K562 (cell line): Measurements from ENCODE around the gene MTA2. TPM values are rescaled to one million over a fixed set of nuclear protein-coding genes. Genes with fewer than 3 reads are reported as not detected.

Source experiments
- CBFA2T3 ChIP-seq: fragments of 450-650 bp; IDR thresholded peaks from 2 replicates; pipeline ENCODE4 v1.6.1; 2017
- EP400 ChIP-seq: fragments of 450-650 bp; IDR thresholded peaks from 2 replicates; pipeline ENCODE4 v1.6.1; 2017; ENCODE audit warnings: antibody characterized with exemption, mild to moderate bottlenecking, moderate library complexity
- FOXK2 ChIP-seq, 2 experiments: fragments of 450-650 bp; IDR thresholded peaks in 1 of 2; conservative IDR thresholded peaks in 1 of 2; 2 replicates each; pipeline ENCODE4 v1.6.1; 2016; ENCODE audit warnings: low read depth in 2 of 2, mild to moderate bottlenecking in 1 of 2
- FOXM1 ChIP-seq, 2 experiments: fragments of 450-650 bp in 1 of 2; sonication (generic) in 1 of 2; formaldehyde crosslinking in 1 of 2; IDR thresholded peaks; 2 replicates each; pipeline versions ENCODE4 v1.6.1 to v1.9.0; 2017 to 2022; ENCODE audit warnings: low read depth in 2 of 2, mild to moderate bottlenecking in 2 of 2, missing genetic modification reagents in 1 of 2, moderate library complexity in 1 of 2
- MLX ChIP-seq, 2 experiments: fragments of 450-650 bp in 1 of 2; sonication (generic) in 1 of 2; formaldehyde crosslinking; conservative IDR thresholded peaks; 2 replicates each; pipeline versions ENCODE4 v1.4.0 to v1.8.1; 2020 to 2022; ENCODE audit warnings: mild to moderate bottlenecking in 1 of 2, missing genetic modification reagents in 1 of 2
- NR2F6 ChIP-seq: fragments of 450-650 bp; formaldehyde crosslinking; IDR thresholded peaks from 2 replicates; pipeline ENCODE4 v1.4.0; 2020; ENCODE audit warnings: mild to moderate bottlenecking
- RBM14 ChIP-seq: fragments of 200-400 bp; formaldehyde crosslinking; IDR thresholded peaks from 2 replicates; pipeline ENCODE4 v1.6.1; 2018; ENCODE audit warnings: low read depth, mild to moderate bottlenecking, low read length, moderate library complexity, borderline replicate concordance; ENCODE audit not compliant: insufficient read depth
- SMARCB1 ChIP-seq: IDR thresholded peaks from 2 replicates; pipeline ENCODE4 v1.6.1; 2011; ENCODE audit warnings: improper control_type of control experiment, low read depth; ENCODE audit not compliant: insufficient read length
- THRA ChIP-seq: fragments of 450-650 bp; IDR thresholded peaks from 2 replicates; pipeline ENCODE4 v1.6.1; 2017; ENCODE audit warnings: mild to moderate bottlenecking, moderate library complexity
- ZNF212 ChIP-seq: fragments of 450-650 bp; formaldehyde crosslinking; IDR thresholded peaks from 2 replicates; pipeline ENCODE4 v1.4.0; 2020; ENCODE audit warnings: mild to moderate bottlenecking
- ZNF639 ChIP-seq, 2 experiments: fragments of 200-800 bp in 1 of 2; sonication (Bioruptor generic) in 1 of 2; sonication (generic) in 1 of 2; formaldehyde crosslinking in 1 of 2; IDR thresholded peaks in 1 of 2; conservative IDR thresholded peaks in 1 of 2; 2 replicates each; pipeline versions ENCODE4 v1.5.0 to v1.6.1; 2016 to 2020; ENCODE audit warnings: missing compliant biosample characterization in 1 of 2, missing genetic modification characterization in 1 of 2, missing genetic modification reagents in 1 of 2
- ZZZ3 ChIP-seq: fragments of 450-650 bp; IDR thresholded peaks from 2 replicates; pipeline ENCODE4 v1.6.1; 2016; ENCODE audit warnings: antibody characterized with exemption, mild to moderate bottlenecking, moderate library complexity
- polyA plus RNA-seq, 8 experiments: library from polyadenylated mRNA; depleted of rRNA in 4 of 8; stranded (reverse) in 5 of 8; unstranded in 3 of 8; fragments of >200 nt; fragmentation: Nextera tagmentation in 2 of 8; fragmentation: Illumina TruSeq in 1 of 8; extraction: Ambion mirVana in 2 of 8; extraction: Trizol in 1 of 8; gene quantifications; 2 replicates each; pipeline versions ENCODE4 v1.2.1 to v1.2.3, GENCODE V29; 2011 to 2014; ENCODE audit warnings: inconsistent platforms in 1 of 8, missing spikeins in 1 of 8
- total RNA-seq, 7 experiments: library from RNA; depleted of rRNA in 6 of 7; stranded (reverse); fragments of >200 nt in 6 of 7; fragmentation: Illumina TruSeq in 2 of 7; extraction: Trizol in 2 of 7; gene quantifications; 2 replicates each; pipeline versions ENCODE4 v1.2.1 to v1.2.3, GENCODE V29; 2011 to 2021; ENCODE audit warnings: low replicate concordance in 1 of 7
- TF ChIP-seq, protein P1 (sequence below): fragments of 200-800 bp; sonication (Bioruptor generic); IDR thresholded peaks from 2 replicates; pipeline ENCODE4 v1.6.1; 2016; ENCODE audit warnings: missing genetic modification characterization, missing compliant biosample characterization
- TF ChIP-seq, protein P2 (sequence below): fragments of 450-650 bp; formaldehyde crosslinking; IDR thresholded peaks from 2 replicates; pipeline ENCODE4 v1.4.0; 2020; ENCODE audit warnings: mild to moderate bottlenecking, moderate library complexity

MTA2 gene
- total and polyA plus RNA-seq, 9 of the 15 experiments (the other 6 are each of a cell fraction or from before 2014, with no cell fraction given) = 6.2 to 220 (median 172) TPM

- TF ChIP-seq, protein P1, sequence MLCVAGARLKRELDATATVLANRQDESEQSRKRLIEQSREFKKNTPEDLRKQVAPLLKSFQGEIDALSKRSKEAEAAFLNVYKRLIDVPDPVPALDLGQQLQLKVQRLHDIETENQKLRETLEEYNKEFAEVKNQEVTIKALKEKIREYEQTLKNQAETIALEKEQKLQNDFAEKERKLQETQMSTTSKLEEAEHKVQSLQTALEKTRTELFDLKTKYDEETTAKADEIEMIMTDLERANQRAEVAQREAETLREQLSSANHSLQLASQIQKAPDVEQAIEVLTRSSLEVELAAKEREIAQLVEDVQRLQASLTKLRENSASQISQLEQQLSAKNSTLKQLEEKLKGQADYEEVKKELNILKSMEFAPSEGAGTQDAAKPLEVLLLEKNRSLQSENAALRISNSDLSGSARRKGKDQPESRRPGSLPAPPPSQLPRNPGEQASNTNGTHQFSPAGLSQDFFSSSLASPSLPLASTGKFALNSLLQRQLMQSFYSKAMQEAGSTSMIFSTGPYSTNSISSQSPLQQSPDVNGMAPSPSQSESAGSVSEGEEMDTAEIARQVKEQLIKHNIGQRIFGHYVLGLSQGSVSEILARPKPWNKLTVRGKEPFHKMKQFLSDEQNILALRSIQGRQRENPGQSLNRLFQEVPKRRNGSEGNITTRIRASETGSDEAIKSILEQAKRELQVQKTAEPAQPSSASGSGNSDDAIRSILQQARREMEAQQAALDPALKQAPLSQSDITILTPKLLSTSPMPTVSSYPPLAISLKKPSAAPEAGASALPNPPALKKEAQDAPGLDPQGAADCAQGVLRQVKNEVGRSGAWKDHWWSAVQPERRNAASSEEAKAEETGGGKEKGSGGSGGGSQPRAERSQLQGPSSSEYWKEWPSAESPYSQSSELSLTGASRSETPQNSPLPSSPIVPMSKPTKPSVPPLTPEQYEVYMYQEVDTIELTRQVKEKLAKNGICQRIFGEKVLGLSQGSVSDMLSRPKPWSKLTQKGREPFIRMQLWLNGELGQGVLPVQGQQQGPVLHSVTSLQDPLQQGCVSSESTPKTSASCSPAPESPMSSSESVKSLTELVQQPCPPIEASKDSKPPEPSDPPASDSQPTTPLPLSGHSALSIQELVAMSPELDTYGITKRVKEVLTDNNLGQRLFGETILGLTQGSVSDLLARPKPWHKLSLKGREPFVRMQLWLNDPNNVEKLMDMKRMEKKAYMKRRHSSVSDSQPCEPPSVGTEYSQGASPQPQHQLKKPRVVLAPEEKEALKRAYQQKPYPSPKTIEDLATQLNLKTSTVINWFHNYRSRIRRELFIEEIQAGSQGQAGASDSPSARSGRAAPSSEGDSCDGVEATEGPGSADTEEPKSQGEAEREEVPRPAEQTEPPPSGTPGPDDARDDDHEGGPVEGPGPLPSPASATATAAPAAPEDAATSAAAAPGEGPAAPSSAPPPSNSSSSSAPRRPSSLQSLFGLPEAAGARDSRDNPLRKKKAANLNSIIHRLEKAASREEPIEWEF = no peak
- peak; percentile 94 for TF ChIP-seq EP400
- no peak for TF ChIP-seq SMARCB1
- TF ChIP-seq FOXM1 (IDR thresholded peaks at IDR 0.05; ENCODE audit: low read depth) = no peak
- no peak; the same call in 1 of the 2 replicates for TF ChIP-seq FOXM1 (CRISPR knock-in tag; IDR thresholded peaks at IDR 0.05; ENCODE audit: low read depth)
- TF ChIP-seq RBM14 = 0 out of 2 replicates have a peak, but pooled peaks have one; percentile 47
- TF ChIP-seq MLX (CRISPR knock-in tag; conservative IDR thresholded peaks at IDR 0.05) = no peak
- peak; percentile 67 to 69; a peak in 3 of 4 replicates for TF ChIP-seq FOXK2 (conservative IDR thresholded peaks at IDR 0.05 in 1 of 2, IDR thresholded peaks at IDR 0.05 in 1 of 2; ENCODE audit: low read depth in 2 of 2)
- no peak for TF ChIP-seq THRA
- TF ChIP-seq ZNF212 = no peak
- TF ChIP-seq NR2F6 = no peak
- TF ChIP-seq ZZZ3 = 0 out of 2 replicates have a peak, but pooled peaks have one; percentile 40
- TF ChIP-seq, protein P2, sequence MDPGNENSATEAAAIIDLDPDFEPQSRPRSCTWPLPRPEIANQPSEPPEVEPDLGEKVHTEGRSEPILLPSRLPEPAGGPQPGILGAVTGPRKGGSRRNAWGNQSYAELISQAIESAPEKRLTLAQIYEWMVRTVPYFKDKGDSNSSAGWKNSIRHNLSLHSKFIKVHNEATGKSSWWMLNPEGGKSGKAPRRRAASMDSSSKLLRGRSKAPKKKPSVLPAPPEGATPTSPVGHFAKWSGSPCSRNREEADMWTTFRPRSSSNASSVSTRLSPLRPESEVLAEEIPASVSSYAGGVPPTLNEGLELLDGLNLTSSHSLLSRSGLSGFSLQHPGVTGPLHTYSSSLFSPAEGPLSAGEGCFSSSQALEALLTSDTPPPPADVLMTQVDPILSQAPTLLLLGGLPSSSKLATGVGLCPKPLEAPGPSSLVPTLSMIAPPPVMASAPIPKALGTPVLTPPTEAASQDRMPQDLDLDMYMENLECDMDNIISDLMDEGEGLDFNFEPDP (CRISPR knock-in tag) = no peak
- TF ChIP-seq CBFA2T3 = 0 out of 2 replicates have a peak, but pooled peaks have one; percentile 19
- peak in 1 of 2 experiments; percentile 89; a peak in 2 of 4 replicates for TF ChIP-seq ZNF639 (CRISPR knock-in tag; conservative IDR thresholded peaks at IDR 0.05 in 1 of 2, IDR thresholded peaks at IDR 0.05 in 1 of 2)
Measured at GRCh38 chr11:62621567-62622470, 20.2 kb upstream of the MTA2 start, which contains the start of gene B3GAT3 (continued).
